ENCODE results near the gene RFX2.
"Not testable (repeated sequence)": the region's sequence is repeated elsewhere in the genome, so short reads cannot be mapped to it uniquely, and the experiment has no call there.

Gene RFX2

DNA sequence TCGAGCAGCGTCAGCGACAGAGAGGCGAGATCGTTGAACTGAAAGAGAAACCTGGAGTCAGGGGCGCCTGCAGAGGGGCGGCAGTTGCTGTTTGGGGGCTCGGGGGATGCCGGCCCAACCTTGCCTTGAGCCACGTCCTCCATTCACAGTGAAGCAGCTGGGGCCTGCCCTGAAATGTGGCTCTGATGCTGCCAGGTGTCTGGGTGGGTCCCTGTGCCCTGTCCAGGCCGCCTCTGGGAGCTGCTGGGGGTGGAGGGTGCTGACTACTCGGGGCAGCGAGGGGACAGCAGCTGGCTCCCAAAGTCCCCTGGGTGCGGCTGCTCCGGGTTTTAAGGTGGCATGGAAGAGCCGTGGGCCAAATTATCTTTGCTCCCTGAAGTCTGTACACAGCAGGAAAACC is 114.7 kb downstream of the RFX2 start:
- in situ Hi-C loops (cut with MboI; ENCODE audit: low sequenced_read_pairs), result no loop called here

DNA sequence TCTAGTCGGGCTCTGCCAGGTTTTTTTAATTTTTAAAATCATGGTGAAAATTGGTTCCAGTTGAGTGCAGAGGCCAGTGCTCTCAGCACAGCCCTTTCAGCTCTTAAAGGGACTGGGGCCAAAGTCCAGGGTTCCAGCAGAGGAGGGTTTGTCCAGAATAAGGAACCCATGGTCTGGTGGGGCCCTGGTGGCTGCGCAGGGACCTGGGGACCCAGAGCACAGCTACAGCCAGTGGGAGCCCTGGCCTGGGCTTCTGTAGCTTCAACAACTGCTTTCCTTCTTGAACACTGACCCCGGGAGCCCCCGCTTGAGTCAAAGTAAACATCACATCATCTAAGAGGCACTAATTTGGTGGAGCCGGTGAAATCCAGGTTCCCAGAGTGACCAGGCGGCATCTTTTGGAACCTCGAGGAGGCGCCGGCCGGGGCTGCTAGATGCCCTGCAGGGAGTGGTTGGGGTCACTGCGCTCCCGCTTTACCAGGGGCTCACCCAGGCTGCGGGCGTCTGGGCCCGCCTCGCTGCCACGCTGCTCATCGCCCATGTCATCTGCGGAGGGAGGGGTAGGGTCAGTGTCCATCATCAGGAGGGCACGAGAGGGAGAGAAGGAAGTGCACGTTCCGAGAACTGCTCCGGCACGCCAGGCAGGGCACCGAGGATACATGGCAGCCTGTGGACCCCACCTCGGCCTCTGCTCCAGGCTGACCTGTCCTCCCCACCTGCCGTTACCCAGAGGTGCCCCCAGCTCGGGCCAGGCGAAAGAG is 115.7 kb downstream of the RFX2 start:
- in situ Hi-C loops (cut with MboI; ENCODE audit: low sequenced_read_pairs), result no loop called here

DNA sequence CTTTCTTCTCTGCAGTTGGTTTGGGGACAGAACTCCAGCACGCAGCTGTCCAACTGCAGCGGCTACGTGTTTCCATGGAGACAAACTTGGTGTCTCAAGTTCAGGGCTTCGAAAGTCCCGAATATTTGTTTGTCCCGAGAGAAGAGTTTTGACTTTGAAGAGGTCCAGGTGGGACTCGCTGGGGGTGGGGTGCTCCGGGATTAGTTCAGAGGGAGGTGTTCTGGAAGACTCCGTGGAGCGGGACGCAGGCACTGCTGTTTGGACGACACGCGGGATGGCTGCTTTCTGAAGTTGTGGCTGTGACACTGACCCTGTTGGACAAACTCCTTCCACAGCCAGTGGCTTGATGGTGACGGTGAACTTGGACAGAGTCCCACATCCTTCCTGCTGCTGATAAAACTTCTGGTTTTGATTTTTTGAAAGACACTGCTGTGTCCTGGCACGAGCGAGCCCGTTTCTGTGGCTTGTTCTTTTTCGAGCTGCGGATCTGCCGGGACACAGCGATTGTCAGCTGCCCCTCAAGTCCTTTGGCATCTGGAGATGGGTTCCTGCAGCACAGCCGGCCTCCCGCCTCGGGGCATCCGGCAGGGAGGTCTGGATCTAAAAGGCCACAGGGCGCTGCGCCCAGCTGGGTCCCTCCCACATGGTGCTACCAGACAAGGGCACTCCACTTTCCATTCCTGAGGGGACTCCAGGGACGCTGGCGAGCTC is 116.5 kb downstream of the RFX2 start:
- in situ Hi-C loops (cut with MboI; ENCODE audit: low sequenced_read_pairs), result no loop called here

DNA sequence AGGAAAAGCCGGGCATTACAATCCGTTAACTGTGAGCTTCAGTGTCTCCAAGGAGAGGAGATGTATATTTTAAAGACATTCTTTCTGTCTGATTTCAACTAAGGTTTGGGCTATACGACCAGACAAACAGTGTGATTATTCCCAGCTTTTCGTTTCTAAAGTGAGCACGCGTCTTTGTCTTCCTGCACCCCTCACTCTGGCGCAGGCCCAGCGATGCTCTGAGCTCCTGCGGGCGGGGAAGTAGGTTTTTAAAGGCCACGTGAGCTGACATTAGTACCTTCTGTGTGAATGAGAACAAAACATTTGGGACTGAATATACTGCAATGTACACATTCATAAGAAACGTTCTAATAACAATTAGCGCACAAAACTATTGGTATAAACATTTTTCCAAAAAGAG is 117.1 kb downstream of the RFX2 start:
- in situ Hi-C loops (cut with MboI; ENCODE audit: low sequenced_read_pairs), result no loop called here

DNA sequence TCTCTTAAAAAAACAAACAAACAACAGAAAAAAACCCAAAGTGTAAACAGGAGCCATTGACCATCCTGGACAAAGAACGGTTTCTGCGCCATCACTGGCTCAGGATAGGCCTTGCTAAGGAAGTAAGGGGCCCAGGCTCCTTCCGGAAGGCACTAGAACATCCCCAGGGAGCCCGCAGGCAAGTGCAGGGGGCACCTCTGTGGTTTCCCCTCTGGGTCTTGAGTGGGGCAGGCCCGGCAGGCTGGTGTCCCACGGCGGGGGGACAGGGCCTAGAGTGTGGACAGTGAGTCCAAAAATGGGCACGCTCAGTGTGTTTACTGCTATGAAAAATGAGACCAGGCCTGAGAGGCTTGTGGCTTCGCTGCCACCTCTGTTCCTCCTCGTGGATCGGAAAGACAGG is 117.5 kb downstream of the RFX2 start:
- in situ Hi-C loops (cut with MboI; ENCODE audit: low sequenced_read_pairs), result no loop called here

DNA sequence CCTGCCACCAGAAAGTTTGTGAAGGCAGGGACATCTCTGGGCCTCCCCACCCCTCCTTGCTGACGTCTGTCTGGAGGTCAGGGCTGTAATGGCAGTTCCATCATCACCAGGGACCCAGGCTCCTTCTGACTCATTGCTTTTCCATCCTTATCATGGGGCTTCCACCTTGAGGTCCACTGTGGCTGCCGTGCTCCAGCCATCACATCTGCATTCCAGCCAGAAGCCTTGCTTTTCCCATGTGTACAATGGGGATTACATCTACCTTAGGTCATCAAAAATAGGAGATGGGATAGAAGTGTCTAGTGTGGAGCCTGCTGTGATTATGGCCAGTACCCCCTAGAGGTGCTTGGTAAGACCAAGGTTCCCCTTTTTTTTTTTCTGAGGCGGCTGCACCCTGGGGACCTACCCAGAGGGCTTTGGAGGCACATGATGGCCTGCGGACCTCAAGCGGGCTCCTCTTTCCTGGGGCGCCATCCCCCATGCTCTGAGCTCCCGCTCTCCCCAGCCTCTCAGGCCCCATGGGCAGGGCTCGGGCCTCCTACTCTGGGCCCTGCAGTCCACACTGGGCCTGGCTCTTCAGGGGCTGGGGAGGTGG is 119.0 kb downstream of the RFX2 start:
- in situ Hi-C loops (cut with MboI; ENCODE audit: low sequenced_read_pairs), result no loop called here

DNA sequence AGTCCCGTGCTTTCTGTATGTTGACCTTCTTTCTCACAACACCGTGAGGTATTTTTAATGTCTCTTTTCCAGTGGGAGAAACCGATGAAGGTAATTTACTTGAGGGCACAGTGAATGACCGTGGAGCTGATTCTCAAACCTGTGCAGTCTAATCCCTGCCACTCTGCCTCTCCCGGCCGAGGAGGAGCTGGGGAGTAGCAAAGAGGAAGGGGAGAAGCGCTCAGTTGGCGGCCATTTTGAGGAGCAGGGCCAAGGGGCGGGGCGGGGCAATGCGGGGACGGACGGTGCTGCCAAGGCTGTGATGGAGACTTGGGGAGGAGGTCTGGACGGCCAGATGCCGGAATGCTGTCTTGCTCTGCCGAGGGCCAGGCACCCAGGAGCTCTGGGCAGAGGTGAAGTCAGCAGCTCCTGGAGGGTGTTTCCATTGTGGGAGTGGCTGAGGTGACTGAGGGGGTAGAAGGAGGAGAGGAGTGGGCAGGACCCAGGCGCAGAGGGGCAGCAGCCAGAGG is 120.0 kb downstream of the RFX2 start:
- in situ Hi-C loops (cut with MboI; ENCODE audit: low sequenced_read_pairs), result no loop called here

DNA sequence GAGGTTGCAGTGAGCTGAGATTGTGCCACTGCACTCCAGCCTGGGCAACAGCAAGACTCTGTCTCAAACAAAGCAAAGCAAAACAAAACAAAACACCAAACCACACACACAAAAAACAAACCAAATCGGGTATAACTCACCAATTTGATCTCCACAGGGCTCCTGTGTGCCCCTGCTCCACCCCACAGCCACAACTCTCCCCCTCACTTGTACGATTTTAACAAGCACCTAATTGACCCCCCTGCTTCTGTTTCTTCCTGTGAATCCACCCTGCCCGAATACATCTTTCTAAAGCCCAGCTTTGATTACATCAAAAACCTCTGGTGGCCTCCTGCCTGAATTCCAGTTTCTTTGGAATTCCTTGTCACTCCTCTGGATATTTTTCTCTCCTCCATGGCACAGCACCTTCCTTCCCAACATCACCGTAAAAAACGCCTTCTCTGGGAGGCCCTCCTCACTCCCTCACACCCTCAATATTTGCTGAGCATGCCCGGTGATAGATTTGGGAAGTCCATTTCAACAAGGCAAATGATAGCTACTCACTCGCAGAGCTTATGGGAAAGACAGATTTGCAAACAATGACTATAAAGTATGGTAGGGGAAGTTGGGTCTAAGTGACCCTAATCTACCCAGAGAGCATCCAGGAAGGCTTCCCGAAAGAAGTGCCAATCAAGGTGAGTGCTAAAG is 120.8 kb downstream of the RFX2 start:
- in situ Hi-C loops (cut with MboI; ENCODE audit: low sequenced_read_pairs), result no loop called here

DNA sequence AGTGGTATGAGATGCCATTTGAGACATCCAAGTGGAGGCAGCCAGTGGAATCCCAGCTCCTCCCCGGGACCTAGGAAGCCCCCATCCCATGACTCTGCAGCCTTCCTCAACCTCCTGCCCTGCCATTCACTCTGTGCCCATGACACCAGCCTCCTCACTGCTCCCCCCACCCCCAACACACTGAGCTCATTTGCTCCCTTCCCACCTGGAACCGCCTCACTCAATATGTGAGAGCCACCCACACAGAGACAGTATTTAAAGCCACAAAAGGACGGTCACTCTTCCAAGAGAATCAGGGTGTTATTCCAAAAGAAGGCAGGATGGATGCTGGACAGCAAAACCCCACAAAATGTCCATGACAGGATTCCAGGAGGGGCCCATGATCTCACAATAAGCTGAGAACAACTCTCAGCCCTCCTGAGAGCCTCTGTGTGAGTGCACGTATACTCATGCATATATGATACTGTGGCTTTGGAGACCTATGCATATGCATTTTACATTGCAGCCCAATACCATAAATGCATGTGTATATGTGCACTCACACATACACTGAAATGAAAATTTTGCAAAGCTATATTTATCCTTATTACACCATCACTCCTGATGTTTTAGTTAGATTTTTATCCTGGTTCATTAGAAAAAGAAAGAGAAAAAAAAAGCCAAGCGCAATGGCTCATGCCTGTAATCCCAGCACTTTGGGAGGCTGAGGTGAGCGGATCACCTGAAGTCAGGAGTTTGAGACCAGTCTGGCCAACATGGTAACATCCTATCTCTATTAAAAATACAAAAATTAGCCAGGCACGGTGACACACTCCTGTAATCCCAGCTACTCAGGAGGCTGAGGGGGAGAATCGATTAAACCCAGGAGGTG is 121.5 kb downstream of the RFX2 start:
- in situ Hi-C loops (cut with MboI; ENCODE audit: low sequenced_read_pairs), result no loop called here

DNA sequence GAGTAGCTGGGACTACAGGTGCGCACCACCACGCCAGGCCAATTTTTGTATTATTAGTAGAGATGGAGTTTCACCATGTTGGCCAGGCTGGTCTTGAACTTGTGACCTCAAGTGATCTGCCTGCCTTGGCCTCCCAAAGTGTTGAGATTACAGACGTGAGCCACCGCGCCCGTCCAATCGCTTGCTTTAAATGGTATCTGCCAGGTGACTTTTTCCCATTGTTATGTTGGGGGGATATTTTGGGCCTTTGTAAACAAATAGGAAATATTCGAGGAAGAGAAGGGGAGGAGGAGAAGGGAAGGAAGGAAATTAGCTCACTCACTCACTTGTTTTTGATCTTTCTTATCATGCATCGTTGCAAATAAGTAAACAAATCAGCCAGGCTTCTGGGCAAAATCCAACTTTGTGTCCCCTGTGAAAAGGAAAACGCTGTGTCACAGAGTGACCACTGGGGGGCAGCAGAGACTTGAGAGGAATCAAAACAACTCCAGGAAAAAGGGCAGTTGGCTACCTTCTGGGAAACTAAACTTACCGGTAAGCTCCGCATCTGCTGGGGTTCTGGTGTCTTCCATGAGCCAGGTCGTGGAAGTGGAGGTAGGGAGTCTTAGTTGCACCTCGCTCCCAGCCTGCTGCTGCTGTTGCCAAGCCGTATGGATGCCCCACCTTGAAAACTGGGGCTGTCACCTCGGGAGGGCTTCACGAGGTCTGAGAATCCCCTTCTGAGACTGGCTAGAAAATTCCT is 123.1 kb downstream of the RFX2 start:
- in situ Hi-C loops (cut with MboI; ENCODE audit: low sequenced_read_pairs), result no loop called here

DNA sequence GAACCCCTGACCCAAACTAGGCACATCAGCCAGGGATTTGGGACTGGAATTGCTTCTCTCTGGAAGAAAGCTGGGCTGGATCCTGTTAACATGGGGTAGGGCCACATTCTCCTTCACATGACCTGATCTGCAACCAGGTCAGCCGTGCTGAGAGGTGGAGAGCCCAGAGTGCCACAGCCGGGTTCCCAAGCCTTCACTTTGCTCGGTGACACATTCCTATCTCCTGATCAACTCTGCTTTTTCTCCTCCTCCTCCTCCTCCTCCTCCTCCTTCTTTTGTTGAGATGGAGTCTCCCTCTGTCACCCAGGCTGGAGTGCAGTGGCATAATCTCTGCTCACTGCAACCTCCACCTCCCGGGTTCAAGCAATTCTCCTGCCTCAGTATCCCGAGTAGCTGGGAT is 124.5 kb downstream of the RFX2 start:
- in situ Hi-C loops (cut with MboI; ENCODE audit: low sequenced_read_pairs), result not testable (repeated sequence)

DNA sequence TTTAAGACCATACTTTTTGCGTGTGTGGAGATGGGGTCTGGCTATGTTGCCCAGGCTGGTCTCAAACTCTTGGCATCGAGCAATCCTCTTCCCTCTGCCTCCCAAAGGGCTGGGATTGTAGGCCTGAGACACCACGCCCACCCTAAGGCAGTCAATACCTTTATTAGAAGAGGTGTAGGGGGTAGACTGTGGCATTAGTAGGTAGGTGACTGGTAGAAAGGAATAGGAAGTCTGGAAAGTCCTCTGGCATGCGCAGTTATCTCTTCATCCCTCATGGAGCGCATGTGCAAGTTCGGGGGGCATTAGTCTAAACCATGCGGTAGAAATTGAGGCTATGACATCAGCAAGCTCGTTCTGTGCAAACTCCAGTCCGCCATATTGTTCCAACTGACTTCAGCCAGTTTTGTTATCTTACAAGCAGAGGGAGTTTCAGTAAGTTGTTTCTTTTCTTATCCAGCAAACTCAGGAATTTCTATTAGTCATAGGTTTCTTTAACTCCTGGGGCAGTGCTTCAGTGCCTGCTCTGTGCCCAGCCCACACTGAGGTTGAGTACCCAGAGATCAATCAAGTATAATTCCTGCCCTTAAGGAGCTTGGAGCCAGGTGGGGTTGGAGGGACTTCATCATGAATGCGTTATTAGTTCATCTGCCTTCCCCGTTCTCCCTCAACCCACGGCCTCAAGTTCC is 125.1 kb downstream of the RFX2 start:
- in situ Hi-C loops (cut with MboI; ENCODE audit: low sequenced_read_pairs), result no loop called here

DNA sequence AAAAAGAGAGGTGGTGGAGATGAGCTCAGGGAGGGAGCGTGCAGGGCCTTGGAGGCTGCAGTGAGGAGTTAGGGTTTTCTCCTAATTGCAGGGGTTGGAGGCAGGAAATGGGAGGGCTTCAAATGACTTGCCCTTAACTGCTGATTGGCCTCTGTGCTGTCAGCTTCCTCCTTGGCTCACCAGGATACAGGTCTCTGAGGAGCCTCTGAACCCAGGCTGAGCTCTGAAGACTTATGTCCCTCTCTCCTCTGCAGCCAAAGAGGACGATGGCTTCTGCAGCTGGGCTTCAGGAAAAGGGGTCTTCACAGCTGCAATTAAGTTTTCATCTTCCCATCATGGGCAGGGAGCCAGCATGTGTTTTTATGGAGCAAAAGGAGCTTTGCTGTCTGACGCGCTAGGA is 125.7 kb downstream of the RFX2 start:
- in situ Hi-C loops (cut with MboI; ENCODE audit: low sequenced_read_pairs), result no loop called here

DNA sequence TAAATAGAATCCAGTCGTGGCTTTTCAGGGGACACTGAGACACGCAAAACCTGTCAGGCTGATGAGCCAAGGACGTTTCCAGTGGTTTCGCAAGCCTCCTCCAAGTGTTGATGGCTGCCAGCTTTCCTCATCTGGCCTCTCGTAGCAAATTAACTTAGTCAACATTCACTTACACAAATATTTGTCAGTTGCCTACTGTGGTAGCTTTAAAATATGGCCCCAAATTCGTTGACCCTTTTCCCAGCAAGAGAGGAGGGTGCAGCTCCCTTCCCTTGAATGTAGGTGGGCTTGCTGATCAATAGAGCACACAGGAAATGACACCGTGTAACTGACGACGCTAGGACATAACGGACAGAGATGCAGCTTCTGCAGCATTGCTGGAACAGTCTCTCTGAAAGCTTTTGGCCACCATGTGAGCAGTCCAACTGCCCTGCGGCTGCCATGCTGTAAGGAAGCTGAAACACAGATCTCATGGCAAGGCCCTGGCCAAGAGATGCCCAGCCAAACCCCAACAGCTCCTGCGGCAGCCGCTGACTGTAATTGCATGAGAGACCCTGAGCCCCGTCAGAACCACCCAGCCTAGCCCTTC is 126.8 kb downstream of the RFX2 start:
- in situ Hi-C loops (cut with MboI; ENCODE audit: low sequenced_read_pairs), result no loop called here

DNA sequence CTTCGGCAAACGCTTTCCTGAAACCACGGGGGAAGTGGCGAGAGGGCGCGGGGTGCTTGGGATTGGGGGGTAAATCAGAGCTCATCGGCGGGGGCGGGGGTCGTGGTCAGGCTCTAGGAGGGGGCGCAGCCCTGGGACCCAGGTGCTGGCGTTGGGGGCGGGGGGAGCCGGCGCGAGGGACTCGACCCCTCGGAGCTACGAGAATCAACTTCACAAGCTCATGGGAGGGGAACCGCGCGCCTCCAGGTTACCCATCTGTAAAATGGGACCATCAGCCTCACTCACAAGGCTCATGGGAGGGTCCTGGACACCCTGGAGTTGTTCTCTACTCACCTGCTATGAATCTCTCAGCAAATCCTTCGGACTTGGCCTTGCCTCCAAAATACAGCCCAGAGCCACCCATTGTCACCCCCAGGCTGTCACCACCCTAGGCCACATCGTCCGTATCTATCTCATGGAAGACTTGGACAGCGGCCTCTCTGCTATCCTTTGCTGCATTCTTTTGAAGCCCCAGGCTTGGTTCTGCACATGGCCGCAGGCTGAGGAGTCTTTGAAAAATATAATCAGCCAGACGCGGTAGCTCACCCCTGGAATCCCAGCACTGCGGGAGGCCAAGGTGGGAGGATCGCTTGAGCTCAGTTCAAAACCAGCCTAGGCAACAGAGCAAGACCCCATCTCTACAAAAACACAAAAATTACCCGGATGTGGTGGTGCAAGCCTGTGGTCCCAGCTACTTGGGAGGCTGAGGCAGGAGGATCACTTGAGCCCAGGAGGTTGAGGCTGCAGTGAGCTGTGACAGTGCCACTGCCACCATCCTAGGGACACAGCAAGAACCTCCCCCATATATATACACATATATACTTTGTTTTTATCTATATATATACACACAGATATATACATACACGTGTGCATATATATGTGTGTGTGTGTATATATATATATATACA is 131.4 kb downstream of the RFX2 start:
- in situ Hi-C loops (cut with MboI; ENCODE audit: low sequenced_read_pairs), result no loop called here

DNA sequence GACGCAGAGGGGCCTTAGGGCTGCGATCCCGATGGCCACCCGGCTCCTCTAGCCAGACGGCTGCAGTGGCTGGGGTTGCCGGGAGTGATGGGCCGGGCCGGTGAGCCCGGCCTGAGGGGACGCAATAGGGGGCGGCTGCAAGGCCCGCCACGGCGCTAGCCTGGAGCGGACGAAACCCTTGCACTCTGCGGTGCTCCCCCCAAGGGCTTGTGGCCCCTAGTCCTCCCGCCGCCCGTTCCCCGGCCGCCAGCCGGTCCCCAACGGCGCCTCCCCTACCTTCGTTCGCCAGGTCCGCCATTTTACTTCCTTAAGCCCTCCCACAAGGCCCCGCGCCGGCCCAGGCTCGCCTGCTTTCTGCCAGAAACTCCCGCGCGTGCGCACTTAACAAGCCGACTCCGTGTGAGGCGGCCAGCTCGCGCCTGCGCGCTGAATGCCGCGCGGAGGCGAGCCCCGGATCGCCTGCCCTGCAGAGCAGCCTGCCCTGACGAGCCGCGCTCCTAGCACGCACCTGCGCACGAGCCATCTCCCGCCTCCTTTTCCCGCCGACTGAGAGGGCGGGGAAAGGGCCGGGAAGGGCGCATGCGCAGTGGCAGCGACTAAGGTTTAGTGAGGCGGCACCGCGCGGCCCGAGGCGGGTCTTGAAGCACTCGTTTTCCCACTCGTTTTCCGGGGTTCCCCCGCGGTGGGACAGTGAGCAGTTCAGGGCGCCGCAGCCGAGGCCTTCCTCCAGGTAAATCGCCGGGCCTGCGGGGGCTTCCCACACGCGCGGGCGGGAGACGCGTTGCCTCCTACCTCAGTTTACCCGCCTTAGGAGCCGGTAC is 132.3 kb downstream of the RFX2 start, which contains the start of gene RANBP3:
TSS of gene RANBP3 (minus strand) at position 356 of the 821 bp plus-strand sequence. CDS start at position 298, 58 bp downstream.
- in situ Hi-C loops (cut with MboI; ENCODE audit: low sequenced_read_pairs), result no loop called here

Data from HL-60/S4 treated with retinoic acid at 250 ng/mL for 4 days and 3 days (cell line).